ENCODE data around the gene PICK1.

- TF ChIP-seq POLR2A (IDR thresholded peaks at IDR 0.05), result no peak
- peak in 1 of 2 donors; percentile 17 for TF ChIP-seq CTCF (IDR thresholded peaks at IDR 0.05)
Measured at GRCh38 chr22:38097557-38098409, 40.6 kb downstream of the PICK1 start.
